ENCODE measurements around the gene TBX15. TPM values are rescaled to one million over a fixed set of nuclear protein-coding genes. Genes with fewer than 3 reads are reported as not detected.

Gene TBX15
- total and polyA plus RNA-seq, 9 of the 15 experiments (the other 6 are each of a cell fraction or from before 2014, with no cell fraction given): 0.03 to 3.4 (median 2.3) TPM

DNA sequence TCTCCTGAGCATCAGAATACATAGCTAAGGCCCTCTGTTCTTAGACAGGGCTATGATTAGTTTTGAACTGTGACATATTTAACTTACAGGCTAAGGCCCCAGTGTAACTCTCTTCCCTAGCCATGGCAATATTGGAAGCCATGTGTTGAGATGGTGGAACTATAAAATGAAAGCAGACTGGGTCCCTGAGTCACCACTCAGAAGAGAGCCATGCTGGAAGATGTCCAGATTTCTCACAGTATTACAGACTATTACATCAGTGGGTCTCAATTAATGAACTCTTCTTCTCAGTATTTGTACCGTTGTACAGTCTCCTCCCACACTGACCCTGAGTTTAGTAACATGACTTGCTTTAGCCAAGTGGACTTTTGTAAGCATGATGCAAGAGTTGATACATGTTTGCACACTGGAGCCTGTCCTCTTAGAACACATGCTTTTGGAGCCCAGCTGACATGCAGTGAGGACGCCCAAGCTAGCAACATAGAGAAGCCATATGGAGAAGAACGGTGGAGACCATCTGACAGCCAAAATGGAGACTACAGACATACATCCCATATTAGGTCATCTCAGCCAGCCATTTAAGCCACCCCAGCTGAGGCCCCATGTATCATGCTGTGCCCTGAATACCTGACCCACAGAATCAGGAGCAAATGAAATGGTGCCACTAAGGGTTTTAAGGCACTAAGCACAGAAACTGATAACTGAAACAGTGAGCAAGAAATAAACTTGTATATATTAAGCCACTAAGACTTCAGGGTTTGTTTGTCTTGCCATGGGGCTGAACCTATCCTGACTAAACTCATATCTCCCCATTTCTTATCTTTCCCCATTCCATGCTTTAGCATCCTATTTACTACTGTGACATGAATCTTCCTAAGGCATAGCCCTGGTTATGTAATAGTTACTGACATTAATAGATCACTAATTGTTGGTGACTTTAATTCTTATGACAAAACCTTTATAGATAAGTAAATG is 24.4 kb downstream of the TBX15 start (continued):
- TF ChIP-seq TFE3 (CRISPR knock-in tag; IDR thresholded peaks at IDR 0.05) (no peak), CHD7 (IDR thresholded peaks at IDR 0.05; ENCODE audit: low read depth, low read length) (no peak), NR1H2 (CRISPR knock-in tag; IDR thresholded peaks at IDR 0.05) (no peak), ZBTB17 (CRISPR knock-in tag; IDR thresholded peaks at IDR 0.05) (peak; percentile 10), BRD9 (IDR thresholded peaks at IDR 0.05; ENCODE audit: low read depth, partially characterized antibody) (no peak), ZNF445 (CRISPR knock-in tag; IDR thresholded peaks at IDR 0.05; ENCODE audit: low read depth) (no peak), SIX5 (IDR thresholded peaks at IDR 0.05; ENCODE audit: borderline replicate concordance in 1 of 2, insufficient read depth in 1 of 2, low read depth in 1 of 2, low read length in 2 of 2) (no peak), SRF (CRISPR knock-in tag; IDR thresholded peaks at IDR 0.05) (peak; percentile 62 to 87; a peak in 2 of 4 replicates), ZNF212 (CRISPR knock-in tag; IDR thresholded peaks at IDR 0.05) (no peak), ILF3 (IDR thresholded peaks at IDR 0.05; ENCODE audit: borderline replicate concordance) (no peak), C11orf30 (IDR thresholded peaks at IDR 0.05; ENCODE audit: low read depth) (peak; percentile 54; the same call in 1 of the 2 replicates)
- TF ChIP-seq, protein P1, sequence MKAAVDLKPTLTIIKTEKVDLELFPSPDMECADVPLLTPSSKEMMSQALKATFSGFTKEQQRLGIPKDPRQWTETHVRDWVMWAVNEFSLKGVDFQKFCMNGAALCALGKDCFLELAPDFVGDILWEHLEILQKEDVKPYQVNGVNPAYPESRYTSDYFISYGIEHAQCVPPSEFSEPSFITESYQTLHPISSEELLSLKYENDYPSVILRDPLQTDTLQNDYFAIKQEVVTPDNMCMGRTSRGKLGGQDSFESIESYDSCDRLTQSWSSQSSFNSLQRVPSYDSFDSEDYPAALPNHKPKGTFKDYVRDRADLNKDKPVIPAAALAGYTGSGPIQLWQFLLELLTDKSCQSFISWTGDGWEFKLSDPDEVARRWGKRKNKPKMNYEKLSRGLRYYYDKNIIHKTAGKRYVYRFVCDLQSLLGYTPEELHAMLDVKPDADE (conservative IDR thresholded peaks at IDR 0.05; ENCODE audit: control insufficient read depth, low read depth, low read length): no peak
